ENCODE results near the gene FBRSL1.
"Not testable (repeated sequence)": the region's sequence is repeated elsewhere in the genome, so short reads cannot be mapped to it uniquely, and the experiment has no call there.

FBRSL1 gene

DNA sequence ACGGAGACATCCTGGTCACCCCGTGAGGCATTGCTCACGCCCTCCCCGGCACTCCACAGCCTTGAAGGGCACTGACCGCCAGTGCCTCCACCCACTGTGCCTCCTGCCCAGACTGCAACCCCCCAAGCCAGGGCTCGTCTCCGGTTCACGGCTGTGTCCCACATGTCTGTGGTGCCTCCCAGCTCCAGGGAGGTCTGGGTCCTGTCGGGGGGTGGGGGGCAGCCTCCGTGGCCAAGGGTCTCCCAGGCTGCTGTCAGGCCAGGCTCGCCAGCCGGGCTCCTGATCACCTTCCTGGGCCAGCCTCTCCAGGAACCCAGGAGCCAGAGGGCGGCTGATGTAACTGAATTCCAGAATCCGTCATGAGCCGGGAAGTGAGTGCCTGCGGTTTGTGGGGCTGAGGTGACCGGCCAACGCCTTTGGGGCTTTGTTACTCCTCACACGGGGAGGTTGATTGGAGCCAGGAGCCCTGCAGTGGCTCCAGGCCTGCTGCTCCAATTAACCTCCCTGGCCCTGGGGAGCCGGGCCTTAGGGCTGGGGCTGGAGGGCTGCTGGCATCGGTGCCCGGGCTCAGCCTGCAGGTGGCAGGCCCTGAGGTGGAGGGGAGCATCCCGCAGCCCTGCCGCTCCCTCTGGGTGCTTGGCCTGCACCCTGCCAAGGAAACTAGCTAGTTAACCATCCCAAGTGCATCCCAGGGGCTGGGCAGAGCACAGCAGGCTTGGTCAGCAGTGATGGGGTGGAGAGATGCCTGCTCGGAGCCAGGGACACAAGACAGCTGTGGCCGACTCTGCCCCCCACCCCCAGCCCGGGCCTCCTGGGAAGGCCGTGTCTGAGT is 36.4 kb upstream of the FBRSL1 start:
- no peak for DNase-seq

DNA sequence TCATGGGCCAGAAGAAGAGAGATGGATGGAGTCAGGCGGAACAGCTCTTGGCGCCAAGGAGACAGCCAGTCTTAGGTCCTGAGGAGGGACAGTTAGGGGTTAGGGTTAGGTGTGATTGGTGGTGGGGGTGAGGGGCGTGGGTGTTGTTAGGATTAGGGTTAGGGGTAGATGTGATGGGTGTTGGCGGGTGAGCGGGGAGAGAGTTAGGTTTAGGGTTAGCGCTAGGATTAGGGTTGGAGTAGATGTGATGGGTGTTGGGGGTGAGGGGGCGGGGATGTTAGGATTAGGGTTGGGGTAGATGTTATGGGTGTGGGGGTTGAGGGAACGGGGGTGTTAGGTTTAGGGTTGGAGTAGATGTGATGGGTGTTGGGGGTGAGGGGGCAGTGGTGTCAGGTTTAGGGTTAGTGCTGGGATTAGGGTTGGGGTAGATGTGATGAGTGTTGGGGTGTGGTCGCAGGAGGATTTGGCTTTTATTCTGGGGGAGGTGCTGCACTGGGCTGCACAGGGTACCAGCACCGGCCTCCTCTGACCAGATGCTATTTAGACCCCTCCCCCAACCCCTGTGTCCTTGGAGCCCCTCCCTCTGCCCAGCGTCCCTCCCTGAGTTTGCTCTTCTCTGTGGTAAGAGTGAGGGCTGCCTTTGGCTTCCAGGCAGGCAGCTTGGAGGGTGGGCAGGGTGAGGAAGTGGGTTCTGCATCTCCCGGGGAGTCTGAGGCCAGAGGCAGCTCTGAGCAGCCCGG is 35.6 kb upstream of the FBRSL1 start:
- no peak for DNase-seq

DNA sequence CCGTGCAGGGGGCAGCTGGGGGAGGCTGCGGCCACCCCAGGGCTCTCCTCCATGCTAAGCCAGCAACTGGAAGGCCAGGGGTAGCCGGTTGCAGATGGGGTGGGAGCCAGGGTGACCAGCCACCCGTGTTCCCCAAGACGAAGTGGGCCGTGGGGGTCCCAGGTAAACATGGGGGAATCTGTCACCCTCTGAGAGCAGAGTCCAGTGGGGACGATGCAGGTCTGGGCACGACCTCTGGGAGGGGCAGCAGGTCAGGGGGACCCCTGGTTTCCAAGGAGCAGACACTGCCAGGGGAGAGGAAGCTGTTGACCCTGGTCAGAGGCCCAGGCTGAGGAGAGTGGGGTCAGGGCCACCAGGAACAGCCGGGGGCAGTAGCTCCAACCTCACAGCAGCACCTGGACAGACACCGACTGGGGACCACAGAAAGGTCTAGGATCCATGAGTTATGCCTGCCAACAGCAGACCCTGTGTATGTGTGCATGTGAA is 35.0 kb upstream of the FBRSL1 start:
- no peak for DNase-seq

DNA sequence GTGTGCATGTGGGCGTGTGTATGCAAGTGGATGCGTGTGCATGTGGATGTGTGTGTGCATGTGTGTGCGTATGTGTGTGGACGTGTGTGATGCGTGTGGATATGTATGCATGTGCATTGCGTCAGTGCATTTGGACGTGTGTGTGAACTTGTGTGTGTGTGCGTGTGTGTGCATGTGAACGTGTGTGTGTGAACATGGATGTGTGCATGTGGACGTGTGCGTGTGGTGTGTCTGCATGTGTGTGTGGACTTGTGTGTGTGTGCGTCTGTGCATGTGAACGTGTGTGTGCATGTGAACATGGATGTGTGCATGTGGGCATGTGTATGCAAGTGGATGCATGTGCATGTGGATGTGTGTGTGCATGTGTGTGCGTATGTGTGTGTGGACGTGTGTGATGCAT is 34.4 kb upstream of the FBRSL1 start:
- DNase-seq, result no peak

DNA sequence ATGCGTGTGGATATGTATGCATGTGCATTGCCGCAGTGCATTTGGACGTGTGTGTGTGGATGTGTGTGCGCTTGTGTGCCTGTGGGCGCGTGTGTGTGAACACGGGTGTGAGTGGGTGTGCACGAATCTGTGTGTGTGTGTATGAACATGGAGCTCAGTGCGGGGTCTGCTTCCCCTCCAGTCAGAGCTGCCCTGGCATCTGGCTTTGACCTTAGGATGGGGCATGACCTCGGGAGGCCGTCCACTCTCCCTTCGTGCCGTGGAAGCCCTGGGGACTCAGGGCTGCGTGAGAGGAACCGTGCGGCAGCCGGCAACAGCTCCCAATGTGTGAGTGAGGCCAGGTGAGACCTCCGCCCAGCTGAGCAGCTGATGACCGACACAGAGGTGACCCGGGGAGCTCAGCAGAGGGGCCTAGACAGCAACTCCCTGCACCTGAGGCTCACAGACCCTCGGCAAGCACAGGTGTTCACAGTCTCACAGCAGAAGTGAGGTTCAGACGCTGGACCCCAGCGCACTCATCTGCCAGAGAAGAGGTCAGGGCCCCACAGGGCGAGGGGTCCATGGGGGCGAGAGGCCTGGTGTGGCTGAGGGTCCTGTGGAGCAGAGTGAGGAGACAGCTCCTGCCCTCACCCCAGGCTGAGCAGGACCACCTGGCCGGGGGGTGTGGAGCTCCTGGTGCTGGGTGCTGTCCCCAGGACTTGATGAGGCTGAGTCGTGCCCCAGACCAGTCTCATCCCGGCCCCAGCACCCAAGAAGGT is 33.6 kb upstream of the FBRSL1 start:
- no peak for DNase-seq

DNA sequence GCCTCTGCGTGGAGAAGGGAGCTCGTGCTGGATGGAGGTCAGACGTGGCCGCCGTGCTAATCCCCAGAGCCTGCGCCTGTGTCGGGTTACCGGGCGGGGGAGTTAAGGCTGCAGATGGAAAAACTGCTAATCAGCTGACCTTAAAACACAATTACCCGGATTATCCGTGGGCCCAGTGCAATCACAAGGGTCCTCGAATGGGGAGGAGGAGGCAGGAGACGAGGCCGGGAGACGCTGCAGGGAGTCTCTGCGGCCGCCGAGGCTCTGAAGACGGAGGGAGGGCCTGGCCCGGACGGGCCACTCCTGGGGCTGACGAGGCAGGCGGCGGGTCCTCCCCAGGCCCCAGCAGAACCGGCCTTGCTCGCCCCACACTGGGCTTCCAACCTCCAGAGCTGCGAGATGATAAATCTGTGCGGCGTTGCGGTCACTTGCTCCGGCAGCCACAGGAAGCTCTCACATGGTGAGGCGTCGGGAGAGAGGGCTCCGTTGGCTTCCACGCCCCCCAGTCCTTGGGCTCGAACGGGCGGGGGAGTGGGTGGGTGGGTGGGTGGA is 32.9 kb upstream of the FBRSL1 start:
- no peak for DNase-seq

DNA sequence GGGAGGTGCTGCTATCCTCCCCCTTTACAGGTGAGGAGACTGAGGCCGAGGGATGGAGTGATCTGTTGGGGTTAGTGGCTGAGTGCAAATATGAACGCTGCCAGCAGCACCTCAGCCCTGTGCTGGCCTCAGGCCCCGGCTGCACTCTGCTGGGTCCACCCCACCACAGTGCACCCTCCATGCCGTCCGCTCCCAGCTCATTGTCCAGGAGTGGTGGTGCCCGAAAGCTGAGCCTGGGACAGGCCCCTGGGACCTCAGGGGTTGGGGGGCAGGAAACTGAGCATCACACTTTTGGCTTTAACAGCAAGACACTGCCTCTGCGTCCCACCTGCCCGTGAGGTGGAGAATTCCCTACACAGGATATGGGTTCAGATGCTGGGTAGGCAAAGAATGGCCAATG is 31.5 kb upstream of the FBRSL1 start:
- DNase-seq, result no peak

DNA sequence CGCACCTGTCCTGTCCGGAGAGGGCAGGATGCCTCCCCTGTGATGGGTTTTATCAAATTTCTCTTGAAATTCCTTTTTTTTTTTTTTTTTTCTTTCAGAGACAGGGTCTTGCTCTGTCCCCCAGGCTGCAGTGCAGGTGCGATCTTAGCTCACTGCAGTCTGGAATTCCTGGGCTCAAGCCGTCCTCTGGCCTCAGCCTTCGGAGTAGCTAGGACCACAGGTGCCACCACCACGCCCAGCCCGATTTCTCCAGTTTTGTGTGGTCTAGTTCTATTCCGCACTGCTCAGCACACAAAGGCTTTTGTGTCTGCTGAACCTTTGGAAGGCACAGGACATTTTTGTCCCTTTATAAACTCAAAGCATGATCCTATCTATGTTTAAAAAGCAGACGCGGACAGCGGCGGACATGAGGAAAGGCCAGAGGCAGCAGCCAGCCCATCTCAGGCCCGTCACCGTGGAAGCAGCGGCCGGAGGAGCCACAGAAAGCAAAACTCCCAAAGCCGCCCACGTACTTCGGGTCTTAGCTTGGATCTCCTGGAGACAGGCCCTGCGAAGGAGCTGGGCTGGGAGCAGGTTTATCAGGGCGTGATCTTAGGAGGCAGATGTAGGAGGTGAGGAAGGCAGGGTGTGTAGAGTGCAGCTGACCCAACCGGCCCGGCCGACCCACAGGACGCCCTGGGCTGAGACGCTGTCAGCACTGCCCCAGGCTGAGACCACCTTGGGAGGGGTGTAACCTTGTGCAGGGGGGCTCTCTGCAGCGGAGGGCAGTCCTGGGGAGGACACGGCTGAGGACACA is 30.9 kb upstream of the FBRSL1 start:
- no peak for DNase-seq

DNA sequence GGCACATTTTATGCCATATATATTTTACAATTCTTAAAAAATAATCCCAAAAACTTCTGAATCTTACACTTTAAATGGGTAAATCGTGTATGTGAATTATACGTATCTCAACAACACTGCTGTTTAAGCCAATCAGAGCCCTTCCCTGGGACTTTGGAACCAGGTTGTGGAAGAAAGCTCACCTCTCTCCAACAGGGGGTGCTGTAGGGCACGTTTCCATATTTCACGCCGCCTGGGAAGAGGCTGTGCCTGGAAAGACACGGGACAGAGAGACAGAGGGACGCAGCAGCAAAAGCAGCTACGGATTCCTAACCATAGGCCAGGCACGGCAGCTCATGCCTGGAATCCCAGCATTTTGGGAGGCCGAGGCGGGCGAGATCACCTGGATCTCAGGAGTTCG is 29.4 kb upstream of the FBRSL1 start:
- DNase-seq, result no peak

DNA sequence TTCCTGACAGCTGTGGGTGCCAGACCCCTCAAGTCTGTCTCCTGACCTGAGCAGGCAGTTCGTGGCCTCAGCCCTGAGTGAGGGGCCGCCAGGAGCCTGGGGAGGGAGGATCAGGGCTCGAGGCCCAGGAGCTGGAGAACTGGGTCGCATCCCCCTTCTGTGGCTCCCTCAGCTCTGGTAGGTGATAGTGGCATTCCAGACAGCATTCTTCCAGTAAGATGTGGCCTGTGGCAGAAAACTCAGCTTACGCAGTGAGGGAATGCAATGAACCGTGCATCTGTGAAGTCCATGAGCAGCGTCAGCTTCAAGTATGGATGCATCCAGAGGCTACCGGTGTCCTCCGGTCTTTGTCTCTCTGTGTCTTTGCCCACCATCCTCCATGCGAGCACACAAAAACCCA is 28.4 kb upstream of the FBRSL1 start:
- DNase-seq, result no peak

DNA sequence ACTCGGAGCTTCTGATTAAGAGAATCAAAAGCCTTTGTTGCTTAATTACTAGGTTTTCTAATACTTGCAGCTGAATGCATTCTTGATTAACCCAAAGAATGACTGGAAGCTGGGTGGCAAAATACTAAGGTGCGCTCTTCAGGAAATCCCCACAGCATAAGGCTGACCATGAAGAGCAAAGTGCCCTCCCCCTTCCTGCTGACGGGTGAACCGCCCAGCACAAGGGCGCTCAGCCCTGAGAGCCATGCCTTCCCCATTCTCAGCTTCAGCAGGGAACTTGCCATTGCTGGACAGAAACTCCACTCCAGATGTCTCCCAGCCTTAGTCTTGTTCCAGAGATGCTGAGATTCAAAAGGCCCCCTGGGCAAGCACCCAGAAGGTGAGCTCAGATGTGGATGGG is 27.2 kb upstream of the FBRSL1 start:
- no peak for DNase-seq

DNA sequence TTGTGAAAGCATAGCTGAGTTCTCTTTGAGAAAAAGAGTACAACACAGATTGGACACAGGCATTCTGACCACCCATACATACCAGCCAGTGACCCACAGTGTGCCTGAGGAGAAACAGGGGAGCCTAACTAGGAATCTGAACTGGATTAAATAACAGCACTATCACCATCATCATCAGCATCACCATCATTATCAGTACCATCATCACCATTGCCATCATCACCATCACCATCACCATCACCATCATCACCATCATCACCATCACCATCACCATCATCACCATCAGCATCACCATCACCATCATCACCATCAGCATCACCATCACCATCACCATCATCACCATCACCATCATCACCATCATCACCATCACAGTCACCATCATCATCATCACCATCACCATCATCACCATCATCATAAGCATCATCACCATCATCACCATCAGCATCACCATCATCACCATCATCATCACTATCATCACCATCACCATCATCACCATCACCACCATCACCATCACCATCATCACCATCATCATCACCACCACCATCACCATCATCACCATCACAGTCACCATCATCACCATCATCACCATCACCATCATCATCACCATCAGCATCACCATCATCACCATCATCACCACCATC is 26.5 kb upstream of the FBRSL1 start:
- not testable (repeated sequence) for DNase-seq

DNA sequence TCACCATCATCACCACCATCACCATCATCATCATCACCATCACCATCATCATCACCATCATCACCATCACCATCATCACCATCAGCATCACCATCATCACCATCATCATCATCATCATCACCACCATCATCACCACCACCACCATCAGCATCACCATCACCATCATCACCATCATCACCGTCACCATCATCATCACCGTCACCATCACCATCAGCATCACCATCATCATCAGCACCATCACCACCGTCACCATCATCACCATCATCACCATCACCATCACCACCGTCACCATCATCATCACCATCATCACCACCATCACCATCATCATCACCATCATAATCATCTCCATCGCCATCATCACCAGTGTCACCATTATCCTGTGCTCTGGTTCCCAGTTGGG is 25.6 kb upstream of the FBRSL1 start:
- DNase-seq, result not testable (repeated sequence)

DNA sequence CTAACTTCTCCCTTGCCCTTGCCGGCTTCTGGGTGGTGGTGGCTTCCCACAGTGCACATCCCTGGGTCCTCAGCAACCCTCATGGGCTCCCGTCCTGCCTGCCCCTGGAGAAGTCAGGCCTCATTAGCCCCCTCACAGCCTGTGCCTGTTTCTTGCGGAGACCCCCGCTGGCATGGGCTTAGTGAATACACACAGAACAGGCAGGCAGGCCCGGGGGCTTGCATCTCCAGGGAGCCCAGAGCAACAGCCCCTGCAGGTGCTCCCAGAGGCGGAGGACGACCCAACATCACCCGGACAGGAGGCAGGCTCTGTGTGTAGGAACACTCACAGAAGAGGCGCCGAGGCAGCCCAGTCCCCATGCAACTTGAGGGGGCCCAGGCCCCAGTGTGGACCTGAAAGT is 25.1 kb upstream of the FBRSL1 start:
- no peak for DNase-seq

DNA sequence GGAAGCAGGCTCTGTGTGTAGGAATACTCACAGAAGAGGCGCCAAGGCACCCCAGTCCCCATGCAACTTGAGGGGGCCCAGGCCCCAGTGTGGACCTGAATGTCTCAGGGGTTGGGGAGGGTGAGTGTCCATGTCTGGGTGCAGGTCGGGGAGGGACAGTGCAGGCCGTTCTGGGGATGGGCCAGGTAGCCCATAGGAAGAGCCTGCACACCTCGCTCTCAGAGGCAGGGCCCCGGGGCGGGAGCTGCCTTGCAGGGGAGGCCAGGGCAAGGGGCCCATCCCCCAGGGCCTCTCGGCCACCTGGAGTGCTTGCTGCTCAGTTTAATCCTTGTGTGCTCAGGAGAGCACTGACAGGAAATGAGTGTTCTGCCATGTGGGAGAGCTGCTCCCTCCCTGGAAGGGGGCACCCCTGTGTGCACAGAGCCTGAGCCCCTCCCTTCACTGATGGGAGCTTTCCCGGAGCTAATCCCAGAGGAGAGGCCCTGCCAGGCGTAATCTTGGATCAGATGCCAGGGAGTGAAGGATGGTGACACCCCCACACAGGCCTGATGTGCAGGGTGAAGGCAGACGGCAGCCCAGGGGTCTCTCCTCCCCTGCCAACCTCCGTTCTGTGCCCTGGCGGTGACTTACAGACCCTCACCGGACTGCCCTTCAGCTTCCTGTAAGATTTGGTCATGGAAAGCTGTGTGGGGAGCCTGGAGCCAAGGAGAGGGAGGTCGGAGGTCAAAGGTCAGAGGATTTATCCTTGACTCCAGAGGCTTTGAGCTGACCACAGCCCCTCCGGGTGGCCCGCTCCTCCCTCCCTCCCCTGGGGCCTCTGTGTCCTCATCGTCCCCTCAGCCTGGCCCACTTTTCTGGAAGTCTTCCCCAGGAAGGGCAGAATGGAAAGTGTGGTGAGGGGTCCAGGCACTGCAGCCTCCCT is 24.4 kb upstream of the FBRSL1 start:
- DNase-seq, result no peak

DNA sequence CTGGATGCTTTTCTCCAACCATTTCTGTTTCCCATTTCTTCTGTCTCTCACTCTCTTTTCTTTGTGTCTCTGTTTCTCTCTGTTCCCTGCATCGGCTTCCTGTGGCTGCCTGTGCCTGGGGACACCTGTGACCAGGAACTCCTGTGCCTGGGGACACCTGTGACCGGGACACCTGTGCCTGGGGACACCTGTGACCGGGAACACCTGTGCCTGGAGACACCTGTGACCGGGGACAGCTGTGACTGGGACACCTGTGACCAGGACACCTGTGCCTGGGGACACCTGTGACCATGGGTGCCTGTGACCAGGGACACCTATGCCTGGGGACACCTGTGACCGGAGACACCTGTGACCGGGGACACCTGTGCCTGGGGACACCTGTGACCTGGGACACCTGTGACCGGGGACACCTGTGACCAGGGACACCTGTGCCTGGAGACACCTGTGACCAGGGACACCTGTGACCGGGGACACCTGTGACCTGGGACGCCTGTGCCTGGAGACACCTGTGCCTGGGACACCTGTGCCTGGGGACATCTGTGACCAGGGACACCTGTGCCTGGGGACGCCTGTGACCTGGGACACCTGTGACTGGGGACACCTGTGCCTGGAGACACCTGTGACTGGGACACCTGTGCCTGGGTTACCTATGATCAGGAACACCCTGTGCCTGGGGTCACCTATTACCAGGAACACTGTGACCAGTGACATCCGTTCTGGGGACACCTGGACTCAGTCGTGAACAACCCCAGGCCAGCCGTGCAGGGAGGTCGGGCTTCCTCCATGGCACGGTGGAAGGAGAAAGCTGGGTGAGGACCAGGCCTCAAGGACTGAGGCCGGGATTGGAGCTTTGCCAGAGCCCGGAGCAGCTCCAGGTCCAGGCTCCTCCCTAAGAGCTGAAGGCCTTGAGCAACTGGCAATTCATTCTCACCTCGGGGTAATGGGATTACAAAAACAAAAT is 23.4 kb upstream of the FBRSL1 start:
- no peak for DNase-seq

DNA sequence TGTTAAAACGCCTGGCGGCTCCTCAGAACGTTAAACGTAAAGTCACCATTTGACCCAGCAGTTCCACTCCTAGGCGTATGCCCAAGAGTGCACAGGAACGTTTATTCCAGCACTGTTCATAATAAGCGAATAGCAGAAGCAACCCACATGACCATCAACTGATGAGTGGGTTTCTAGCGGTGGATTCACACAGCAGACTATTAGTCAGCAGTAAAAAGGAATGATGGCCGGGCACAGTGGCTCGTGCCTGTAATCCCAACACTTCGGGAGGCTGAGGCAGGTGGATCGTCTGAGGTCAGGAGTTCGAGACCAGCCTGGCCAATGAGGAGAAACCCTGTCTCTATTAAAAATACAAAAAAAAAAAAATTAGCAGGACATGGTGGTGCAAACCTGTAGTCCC is 22.4 kb upstream of the FBRSL1 start:
- DNase-seq, result no peak

DNA sequence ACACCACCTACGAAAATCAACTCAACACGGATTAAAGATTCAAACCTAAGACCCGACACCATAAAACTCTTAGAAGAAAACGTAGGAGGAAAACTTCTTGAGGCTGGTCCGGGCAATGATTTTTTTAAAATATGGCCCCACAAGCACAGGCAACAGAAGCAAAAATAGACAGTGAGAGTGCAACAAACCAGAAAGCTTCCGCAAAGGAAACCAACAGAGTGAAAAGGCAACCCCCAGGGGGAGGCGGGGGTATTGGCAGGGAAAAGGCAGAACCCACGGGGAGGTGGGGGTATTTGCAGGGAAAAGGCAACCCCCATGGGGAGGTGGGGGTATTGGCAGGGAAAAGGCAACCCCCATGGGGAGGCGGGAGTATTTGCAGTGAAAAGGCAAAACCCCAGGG is 20.5 kb upstream of the FBRSL1 start:
- no peak for DNase-seq
